ENCODE results near the gene PLCXD1. TPM values are rescaled to one million over a fixed set of nuclear protein-coding genes. Genes with fewer than 3 reads are reported as not detected.
"Not testable (repeated sequence)": the region's sequence is repeated elsewhere in the genome, so short reads cannot be mapped to it uniquely, and the experiment has no call there.

Gene PLCXD1
- total RNA-seq, 1 donor from 2014 or later, result 34.8 TPM

DNA sequence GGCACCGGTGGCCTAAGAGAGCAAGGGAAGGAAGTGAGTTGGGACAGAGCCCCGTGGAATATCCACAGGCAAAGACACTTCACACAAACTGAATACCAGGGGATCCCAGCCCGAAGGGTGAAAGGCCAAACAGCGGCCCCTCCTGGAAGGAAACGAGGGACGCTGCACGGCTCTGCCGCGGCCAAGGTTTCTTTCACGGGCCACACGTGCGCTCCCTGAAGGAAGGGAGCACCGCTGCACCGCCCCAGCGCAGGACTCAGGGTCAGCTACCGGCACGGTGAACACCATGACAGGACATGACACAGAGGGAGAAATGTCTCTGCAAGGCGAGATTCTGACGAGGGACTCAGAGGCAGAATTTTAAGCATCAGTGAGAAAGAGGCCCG, 69.0 kb downstream of the PLCXD1 start:
- DNase-seq (ENCODE audit: low spot score), result no peak

DNA sequence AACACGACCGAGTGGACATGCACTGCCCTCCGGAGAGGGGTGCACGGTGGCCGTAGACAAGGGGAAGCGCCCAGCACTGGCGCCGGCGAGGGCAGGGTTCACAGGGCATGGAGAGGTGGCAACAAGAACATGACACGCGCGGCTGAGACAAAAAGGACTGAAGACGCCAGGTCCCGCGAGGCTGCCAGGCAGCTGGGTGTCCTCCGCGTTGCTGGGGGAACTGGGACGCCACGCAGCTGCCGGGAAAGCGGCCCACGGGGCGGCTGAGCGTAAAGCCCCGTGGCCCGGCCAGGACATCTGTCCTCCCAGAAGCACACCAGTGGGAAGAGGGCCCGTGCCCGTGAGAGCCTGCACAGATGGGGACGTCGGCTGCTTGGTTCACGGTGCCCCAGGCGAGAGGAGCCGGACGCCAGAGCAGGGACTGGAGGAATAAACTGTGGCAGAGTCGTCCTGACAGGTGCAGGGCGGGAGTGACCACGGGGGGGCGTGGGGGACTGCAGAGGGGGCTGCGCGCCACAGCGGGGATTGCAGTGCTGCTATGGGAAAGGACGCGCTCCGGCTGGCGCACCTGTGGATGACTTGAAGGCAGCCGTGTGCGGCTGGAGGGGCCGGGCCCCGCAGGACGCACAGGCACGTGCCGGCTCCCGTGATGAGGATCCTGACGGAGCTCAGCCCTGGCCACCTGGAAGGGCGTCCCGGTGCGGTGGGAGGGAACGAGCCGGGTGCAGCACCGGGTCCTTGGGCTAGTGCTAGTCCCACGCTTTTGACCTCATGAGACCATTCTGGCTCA, 69.5 kb downstream of the PLCXD1 start:
- DNase-seq (ENCODE audit: low spot score), result no peak

DNA sequence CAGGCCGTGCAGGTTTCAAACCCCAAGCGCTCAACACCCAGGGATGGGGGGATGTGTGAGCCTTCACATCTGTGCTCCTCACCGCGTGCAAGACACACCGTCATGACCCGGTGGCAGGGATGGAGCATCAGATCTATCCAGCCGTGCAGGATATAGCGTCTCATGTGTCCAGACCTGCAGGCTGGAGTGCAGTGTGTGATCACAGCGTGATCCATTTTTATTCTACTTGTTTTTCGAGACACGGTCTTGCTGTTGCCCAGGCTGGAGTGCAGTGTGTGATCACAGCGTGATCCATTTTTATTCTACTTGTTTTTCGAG, 70.1 kb downstream of the PLCXD1 start:
- DNase-seq (ENCODE audit: low spot score), result not testable (repeated sequence)

DNA sequence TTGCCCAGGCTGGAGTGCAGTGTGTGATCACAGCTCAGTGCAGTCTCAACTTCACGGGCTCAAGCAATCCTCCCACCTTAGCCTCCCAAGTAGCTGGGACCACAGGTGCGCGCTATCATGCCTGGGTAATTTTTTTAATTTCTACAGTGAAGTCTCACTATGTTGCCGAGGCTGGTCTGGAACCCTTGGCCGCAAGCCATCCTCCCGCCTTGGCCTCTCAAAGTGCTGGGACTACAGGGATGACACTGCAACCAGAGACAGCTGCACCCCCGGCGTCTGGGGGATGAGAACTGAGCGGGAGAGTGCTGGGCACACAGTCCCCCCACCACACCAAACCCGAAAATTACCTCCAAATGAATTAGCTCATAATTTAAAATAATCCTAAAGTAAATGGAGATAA, 70.6 kb downstream of the PLCXD1 start:
- DNase-seq (ENCODE audit: low spot score), result no peak

DNA sequence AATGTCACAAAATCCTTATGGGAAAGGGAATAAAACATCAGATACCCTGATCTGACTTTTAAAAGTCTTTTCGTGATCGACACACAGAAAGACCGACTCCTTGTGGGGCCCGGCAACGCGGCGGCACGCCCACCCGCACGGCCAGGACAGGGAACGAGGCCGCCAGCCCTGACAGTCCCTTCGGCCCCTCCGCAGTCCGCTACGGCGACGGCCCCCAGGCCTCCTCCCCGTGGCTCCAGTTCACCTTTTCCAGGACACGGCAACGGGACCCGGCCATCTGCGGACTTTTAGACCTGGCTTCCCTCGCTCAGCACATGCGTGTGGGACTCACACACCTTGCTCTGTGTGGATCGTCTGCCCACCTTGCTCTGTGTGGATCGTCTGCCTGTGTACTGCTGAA, 71.0 kb downstream of the PLCXD1 start:
- DNase-seq (ENCODE audit: low spot score), result no peak

DNA sequence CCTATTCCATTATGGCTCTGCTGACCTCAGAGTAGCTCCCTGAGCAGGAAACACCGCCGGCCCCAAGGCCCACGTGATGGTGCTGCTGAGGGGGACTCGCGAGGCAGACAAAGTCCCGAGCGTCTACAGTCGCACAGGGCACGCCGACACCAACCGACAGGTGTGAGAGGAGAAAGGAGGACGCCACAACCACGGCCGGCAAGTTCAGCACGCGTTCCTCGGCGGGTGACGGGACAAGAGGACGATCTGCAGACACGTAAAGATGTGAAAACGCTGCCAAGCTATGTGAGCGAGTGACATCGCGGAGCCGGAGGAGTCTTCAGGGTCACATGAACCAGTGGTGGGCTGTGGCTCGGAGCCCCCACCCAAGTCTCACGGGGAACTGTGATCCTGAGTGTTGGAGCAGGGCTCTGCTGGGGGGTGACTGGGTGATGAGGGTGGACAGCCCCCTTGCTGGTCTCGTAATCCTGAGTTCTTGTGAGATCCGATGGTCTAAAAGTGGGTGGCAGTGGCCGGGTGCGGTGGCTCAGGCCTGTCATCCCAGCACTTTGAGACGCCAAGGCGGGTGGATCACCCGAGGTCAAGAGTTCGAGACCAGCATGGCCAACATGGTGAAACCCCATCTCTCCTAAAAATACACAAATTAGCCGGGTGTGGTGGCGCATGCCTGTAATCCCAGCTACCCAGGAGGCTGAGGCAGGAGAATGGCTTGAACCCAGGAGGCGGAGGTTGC, 71.6 kb downstream of the PLCXD1 start:
- no peak for DNase-seq (ENCODE audit: low spot score)

Other genes with a start within 250 kb of the PLCXD1 start
- 54.1 TPM for gene GTPBP6, start 37.4 kb downstream of the PLCXD1 start, total RNA-seq
- gene PPP2R3B, start 105.5 kb downstream of the PLCXD1 start, total RNA-seq, result 27.1 TPM

All from mucosa of gallbladder (tissue), 1 donor.